NCI-H187 treated with DMSO at 0.1 percent for 48 hours (cell line): ENCODE results near the gene EDC3.
"Not testable (repeated sequence)": the region's sequence is repeated elsewhere in the genome, so short reads cannot be mapped to it uniquely, and the experiment has no call there.

ENCODE experiments used
- DNase-seq: peaks from one replicate; lab custom pipeline; 2025; lab: John Stamatoyannopoulos, UW

Gene EDC3

GRCh38 chr15:74608786-74609185 lies 87.0 kb downstream of the EDC3 start:
- DNase-seq, result no peak

DNA sequence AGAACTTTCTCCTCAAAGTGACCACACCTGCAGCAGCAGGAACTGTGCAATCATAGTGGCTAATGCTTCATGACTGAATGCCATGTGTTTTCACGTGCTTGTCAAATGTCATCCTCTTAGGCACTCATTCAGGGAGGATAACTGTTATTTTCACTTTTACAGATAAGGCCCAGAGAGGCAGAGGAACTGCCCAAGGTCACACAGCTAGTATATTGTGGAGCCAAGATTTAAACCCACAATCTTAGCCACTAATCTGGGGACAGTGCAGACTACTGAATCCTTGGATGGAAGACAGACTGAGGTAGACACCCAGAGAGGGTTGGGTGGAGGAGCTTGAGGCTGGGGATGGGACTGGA lies 90.1 kb downstream of the EDC3 start:
- DNase-seq, result no peak

GRCh38 chr15:74604983-74605794 lies 90.6 kb downstream of the EDC3 start:
- DNase-seq, result no peak

DNA sequence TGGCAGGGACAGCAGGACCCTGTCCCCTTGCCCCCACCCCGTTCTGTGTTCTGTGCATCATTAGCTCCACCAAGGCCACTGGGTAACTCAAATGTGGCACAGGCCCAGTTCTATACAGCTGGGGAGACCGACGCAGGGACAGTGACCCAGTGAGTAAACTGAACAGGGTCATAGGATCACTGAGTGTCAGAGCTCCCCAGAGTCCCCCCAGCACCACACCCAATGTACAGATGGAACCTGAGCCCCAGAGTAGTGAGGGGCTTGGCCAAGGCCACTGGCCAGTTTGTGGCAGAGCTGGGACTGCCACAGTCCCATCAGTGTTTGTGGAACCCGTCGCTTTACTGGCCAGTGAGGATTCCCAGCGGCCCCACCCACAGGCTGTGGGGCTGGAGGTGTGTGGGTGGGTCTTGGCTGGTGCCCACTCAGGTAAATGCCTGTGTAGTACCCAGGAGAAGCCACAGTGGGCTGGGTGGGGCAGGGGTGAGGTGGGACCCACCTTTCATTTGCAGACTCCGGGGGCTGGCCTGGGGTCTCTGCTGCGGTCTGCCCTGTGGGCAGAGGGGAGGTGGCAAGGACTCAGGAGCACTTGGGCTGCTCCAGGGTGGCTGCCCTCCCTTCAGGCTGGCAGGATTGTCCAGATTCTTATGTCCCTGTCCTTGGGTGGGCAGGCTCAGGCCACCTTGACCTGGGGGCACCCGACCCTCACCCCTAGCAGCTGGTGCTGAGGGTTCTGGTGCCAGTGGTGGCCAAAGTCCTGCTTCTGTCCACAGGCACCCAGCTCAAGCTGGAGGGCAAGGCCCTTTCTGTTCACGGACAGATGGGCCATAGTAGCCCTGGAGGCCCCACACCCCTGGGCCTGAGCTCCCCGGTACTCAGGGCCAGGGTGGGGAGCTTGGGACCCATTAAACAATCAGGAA lies 91.8 kb downstream of the EDC3 start:
- no peak for DNase-seq

DNA sequence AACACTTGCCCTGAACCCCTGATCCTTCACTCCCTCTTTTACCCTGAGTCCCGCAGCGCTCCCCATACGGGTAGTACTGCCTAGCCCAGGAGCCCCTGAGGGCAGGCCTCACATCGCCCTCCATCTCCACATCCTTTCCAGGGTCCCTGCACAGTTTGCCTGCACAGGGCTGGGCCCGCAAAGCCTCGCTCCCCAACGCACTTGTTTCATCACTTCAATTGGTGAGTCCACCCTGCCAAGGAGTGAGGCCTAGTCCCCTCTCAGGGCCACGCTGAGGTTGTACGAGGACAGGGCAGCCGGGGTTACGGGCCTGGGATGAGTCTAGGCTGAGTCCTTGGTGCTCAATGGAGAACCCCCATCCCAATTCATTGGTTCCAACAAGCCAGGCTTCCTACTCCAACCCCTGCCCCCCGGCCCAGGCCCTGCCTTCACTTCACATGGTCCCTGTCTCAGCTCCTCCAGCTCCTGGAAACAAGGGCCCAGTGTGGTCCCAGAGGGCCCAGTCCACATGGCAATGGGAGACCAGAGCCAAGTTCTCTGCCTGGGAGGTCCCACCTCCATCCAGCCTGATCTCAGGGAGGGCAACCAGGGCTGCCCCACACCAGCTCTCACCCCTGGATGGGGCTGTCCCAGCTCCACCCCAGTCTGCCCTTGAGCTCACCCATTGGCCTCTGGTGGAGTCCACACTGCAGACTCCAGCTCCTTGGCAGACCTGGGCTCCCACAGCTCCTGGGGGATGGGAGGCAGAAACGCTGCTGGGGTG lies 92.6 kb downstream of the EDC3 start:
- DNase-seq, result no peak

GRCh38 chr15:74599156-74599555 lies 96.7 kb downstream of the EDC3 start:
- DNase-seq, result no peak

GRCh38 chr15:74598126-74598842 lies 97.5 kb downstream of the EDC3 start:
- peak; percentile 45 for DNase-seq

DNA sequence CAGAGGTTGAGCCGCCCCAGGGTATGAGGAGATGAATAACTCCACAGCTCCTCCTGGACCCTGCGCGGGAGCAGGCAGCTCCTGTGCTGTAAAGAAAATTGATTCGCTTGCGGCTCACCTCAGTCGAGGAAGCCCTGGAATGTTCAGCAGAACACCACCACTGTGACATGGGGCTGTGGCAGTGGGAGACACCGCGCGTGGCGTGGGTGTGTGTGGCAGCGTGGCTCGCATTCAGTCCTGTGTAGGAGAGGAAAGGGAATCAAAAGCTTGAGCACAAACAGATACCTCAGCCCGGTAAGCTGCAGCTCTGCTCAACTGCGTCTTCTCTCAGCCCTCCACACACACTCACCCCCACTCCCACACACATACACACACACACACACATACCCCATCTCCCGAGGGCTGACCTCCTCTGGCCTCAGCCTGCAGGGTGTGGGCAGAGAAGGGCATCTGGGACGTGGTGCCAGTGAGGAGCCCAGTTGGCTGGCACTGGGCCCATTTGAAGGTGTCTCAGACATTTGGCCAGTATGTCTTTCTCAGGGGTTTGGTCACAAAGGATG lies 98.6 kb downstream of the EDC3 start:
- DNase-seq, result not testable (repeated sequence)

DNA sequence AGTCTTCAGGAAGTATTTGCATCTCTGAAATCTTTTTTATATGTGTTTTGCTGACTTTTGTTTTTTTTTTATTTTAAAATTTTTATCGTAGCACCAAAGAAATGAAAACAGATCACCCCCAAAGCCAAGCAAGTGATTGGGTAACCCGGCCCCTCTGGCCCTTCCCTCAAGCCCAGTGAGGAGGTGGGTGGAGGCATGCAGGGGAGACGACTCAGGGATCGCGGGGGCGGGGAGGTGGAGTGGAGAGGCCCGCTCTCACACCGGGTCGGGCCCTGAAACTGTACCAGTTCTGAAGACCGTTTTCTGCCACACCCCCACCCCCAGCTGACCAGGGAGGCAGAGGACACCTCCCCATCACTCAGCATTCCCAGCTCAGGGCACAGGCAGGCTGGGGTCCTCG lies 99.1 kb downstream of the EDC3 start:
- not testable (repeated sequence) for DNase-seq

DNA sequence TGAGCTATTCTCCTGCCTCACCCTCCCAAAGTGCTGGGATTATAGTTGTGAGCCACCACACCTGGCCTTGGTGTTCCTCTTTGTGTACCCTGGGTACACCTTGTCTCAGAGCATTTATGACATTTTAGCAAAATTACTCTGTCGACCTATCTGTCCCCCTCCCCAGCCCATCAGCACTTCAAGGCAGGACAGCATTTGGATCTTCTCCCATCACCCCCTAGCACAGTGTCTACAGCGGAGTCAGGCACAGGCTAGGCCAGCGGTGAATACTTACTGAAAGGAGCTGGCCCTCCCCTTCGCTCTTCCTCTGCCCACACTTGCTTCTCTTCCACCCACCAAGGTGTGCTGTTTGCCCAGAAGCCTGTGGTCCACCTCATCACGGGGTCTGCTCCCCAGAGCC lies 100.6 kb downstream of the EDC3 start:
- no peak for DNase-seq

GRCh38 chr15:74594455-74594854 lies 101.4 kb downstream of the EDC3 start:
- DNase-seq, result no peak

DNA sequence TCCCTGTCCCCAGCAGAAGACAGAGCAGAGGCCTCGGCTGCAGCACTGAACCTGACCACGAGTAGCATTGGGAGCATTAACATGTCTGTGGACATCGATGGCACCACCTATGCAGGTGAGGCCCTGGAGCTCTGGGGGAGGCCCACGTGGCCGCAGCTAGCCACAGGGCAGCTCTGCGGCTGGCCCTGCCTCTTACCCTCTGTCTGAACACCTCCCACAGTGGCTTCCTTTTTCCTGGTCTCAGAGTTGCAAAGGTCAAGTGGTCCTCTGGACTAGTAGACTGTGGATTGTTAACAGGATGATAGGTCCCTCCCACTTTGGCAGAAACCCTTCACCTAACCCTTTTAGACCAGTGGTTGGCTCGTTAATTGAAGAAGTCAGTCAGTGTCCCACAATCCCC lies 102.7 kb downstream of the EDC3 start:
- DNase-seq, result no peak

- DNase-seq, result no peak
Observed at GRCh38 chr15:74592222-74592621, 103.6 kb downstream of the EDC3 start.

- DNase-seq, result no peak
Observed at GRCh38 chr15:74589826-74590225, 106.0 kb downstream of the EDC3 start.

- no peak for DNase-seq
Observed at GRCh38 chr15:74585857-74586256, 110.0 kb downstream of the EDC3 start.

DNA sequence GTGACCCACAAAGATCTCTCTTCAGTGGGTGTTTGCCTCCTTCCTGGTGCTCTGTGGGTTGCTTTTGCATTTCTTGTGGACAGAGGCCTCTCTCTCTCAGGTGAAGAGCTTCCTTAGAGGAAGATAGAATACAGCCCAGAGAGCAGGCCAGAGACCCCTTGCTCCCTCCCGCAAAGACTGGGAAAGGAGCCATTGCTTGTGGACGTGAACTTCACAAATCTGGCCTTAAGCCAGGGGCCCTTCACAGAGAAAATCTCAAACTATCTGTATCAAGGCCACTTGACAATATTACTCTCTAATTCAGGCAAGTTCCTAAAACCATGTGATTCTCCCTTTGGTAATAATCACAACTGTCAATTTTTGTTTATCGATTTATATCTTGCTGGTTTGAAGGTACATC lies 110.6 kb downstream of the EDC3 start:
- DNase-seq, result no peak

- no peak for DNase-seq
Observed at GRCh38 chr15:74584779-74585178, 111.0 kb downstream of the EDC3 start.

DNA sequence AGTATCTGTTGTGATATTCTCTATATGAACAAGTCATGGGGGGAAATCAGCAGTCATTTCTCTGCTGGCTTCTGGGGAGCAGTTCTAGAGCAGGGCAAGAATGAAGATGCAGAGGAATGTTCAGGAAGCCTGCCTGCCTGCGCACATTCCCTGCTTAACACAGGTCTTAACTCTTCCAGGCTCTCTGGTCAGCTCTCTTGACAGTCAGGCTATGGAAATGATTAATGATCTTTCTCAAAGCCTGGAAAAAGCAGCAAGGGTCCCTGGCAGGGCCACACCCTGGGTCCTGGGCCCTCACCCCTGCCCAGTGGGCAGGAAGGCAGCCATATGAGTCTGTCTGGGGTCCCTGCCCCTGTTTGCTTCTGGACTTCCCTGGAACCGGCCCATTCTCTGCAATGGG lies 111.6 kb downstream of the EDC3 start:
- no peak for DNase-seq
